ENCODE measurements around the gene KDM6A.

DNA sequence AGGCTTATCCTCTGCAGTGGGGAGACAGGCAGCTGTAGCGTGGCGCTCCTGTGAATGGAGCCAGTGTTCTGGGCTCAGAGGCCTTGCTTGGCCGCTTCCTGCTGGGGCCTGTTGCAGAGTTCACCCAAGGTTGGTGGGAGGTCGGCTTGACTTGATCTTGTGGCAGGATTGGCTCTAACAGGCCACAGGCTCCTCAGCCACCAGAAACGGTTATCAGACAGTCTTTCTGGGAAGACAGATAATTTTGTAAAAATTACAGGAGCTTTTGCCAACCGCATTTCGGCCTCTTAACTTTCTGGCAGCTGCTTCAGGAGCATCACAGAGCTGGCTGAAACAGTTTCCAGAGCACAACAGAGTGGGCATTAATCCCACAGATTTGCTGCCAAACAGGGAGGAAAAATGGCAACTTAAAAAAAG, 261.3 kb downstream of the KDM6A start:
- TF ChIP-seq, protein P1, sequence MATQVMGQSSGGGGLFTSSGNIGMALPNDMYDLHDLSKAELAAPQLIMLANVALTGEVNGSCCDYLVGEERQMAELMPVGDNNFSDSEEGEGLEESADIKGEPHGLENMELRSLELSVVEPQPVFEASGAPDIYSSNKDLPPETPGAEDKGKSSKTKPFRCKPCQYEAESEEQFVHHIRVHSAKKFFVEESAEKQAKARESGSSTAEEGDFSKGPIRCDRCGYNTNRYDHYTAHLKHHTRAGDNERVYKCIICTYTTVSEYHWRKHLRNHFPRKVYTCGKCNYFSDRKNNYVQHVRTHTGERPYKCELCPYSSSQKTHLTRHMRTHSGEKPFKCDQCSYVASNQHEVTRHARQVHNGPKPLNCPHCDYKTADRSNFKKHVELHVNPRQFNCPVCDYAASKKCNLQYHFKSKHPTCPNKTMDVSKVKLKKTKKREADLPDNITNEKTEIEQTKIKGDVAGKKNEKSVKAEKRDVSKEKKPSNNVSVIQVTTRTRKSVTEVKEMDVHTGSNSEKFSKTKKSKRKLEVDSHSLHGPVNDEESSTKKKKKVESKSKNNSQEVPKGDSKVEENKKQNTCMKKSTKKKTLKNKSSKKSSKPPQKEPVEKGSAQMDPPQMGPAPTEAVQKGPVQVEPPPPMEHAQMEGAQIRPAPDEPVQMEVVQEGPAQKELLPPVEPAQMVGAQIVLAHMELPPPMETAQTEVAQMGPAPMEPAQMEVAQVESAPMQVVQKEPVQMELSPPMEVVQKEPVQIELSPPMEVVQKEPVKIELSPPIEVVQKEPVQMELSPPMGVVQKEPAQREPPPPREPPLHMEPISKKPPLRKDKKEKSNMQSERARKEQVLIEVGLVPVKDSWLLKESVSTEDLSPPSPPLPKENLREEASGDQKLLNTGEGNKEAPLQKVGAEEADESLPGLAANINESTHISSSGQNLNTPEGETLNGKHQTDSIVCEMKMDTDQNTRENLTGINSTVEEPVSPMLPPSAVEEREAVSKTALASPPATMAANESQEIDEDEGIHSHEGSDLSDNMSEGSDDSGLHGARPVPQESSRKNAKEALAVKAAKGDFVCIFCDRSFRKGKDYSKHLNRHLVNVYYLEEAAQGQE (IDR thresholded peaks at IDR 0.05; ENCODE audit: low read depth), result no peak
- TF ChIP-seq YY1 (IDR thresholded peaks at IDR 0.05; ENCODE audit: low read depth) (no peak), EP300 (IDR thresholded peaks at IDR 0.05; ENCODE audit: borderline replicate concordance) (no peak)
- TF ChIP-seq, protein P2, sequence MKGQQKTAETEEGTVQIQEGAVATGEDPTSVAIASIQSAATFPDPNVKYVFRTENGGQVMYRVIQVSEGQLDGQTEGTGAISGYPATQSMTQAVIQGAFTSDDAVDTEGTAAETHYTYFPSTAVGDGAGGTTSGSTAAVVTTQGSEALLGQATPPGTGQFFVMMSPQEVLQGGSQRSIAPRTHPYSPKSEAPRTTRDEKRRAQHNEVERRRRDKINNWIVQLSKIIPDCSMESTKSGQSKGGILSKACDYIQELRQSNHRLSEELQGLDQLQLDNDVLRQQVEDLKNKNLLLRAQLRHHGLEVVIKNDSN (IDR thresholded peaks at IDR 0.05), result no peak
